HEK293 (cell line): ENCODE data around the gene QPCTL.
"Not testable (repeated sequence)": the region's sequence is repeated elsewhere in the genome, so short reads cannot be mapped to it uniquely, and the experiment has no call there.

Source experiments
- KLF1 ChIP-seq: fragments of 450-650 bp; formaldehyde crosslinking; IDR thresholded peaks from 2 replicates; pipeline ENCODE4 v1.5.1; 2016; ENCODE audit warnings: missing biosample characterization, missing genetic modification characterization
- ZNF140 ChIP-seq: fragments of 450-650 bp; formaldehyde crosslinking; IDR thresholded peaks from 2 replicates; pipeline ENCODE4 v1.5.1; 2016; ENCODE audit warnings: missing biosample characterization, missing genetic modification characterization
- ZNF155 ChIP-seq: fragments of 450-650 bp; formaldehyde crosslinking; IDR thresholded peaks from 2 replicates; pipeline ENCODE4 v1.5.1; 2016; ENCODE audit warnings: missing biosample characterization, missing genetic modification characterization
- TF ChIP-seq, protein P1 (sequence below): fragments of 450-650 bp; IDR thresholded peaks from 2 replicates; pipeline ENCODE4 v1.5.1; 2018; ENCODE audit warnings: missing biosample characterization, mild to moderate bottlenecking, missing genetic modification characterization
- TF ChIP-seq, protein P2 (sequence below): fragments of 450-650 bp; formaldehyde crosslinking; IDR thresholded peaks from 2 replicates; pipeline ENCODE4 v1.5.1; 2016; ENCODE audit warnings: missing biosample characterization, missing genetic modification characterization

GRCh38 chr19:45751483-45751882 lies 59.0 kb downstream of the QPCTL start:
- not testable (repeated sequence) for TF ChIP-seq KLF1 (tag by site-specific recombination); ZNF140; ZNF155 (tag by site-specific recombination)
- TF ChIP-seq, protein P1, sequence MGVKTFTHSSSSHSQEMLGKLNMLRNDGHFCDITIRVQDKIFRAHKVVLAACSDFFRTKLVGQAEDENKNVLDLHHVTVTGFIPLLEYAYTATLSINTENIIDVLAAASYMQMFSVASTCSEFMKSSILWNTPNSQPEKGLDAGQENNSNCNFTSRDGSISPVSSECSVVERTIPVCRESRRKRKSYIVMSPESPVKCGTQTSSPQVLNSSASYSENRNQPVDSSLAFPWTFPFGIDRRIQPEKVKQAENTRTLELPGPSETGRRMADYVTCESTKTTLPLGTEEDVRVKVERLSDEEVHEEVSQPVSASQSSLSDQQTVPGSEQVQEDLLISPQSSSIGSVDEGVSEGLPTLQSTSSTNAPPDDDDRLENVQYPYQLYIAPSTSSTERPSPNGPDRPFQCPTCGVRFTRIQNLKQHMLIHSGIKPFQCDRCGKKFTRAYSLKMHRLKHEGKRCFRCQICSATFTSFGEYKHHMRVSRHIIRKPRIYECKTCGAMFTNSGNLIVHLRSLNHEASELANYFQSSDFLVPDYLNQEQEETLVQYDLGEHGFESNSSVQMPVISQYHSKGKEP (tag by site-specific recombination) = not testable (repeated sequence)
- TF ChIP-seq, protein P2, sequence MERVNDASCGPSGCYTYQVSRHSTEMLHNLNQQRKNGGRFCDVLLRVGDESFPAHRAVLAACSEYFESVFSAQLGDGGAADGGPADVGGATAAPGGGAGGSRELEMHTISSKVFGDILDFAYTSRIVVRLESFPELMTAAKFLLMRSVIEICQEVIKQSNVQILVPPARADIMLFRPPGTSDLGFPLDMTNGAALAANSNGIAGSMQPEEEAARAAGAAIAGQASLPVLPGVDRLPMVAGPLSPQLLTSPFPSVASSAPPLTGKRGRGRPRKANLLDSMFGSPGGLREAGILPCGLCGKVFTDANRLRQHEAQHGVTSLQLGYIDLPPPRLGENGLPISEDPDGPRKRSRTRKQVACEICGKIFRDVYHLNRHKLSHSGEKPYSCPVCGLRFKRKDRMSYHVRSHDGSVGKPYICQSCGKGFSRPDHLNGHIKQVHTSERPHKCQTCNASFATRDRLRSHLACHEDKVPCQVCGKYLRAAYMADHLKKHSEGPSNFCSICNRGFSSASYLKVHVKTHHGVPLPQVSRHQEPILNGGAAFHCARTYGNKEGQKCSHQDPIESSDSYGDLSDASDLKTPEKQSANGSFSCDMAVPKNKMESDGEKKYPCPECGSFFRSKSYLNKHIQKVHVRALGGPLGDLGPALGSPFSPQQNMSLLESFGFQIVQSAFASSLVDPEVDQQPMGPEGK (tag by site-specific recombination) = not testable (repeated sequence)
